ENCODE results near the gene SORBS2.

The SORBS2 gene

GRCh38 chr4:185648631-185649030 lies 163.4 kb downstream of the SORBS2 start:
- in situ Hi-C loops (cut with MboI; ENCODE audit: low sequenced_read_pairs) = loop anchor here (25.0 kb wide), 1 partner anchor 389 kb away; no protein-coding TSS in a partner anchor

- in situ Hi-C loops (cut with MboI; ENCODE audit: low sequenced_read_pairs) = loop anchor here (25.0 kb wide), 1 partner anchor 392 kb away; no protein-coding TSS in a partner anchor
Observed at GRCh38 chr4:185645403-185645802, 166.6 kb downstream of the SORBS2 start.

DNA sequence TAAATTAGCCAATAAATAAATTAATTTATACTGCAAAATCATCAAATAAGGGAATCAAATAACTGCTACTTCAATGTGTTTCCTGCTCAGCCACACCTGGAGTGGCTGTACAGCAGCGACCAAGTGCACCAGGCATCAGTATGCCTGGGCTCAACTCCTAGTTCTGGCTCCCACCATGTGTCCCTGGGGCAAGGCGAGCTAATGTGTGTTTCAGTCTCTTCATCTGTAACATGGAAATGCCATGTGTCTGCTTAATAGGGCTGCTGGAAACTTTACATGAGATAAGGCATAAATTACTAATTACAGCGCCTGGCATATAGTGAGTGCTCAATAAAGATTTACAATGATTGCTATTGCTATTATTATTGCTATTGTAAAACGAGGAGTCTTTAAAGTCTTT lies 167.6 kb downstream of the SORBS2 start:
- in situ Hi-C loops (cut with MboI; ENCODE audit: low sequenced_read_pairs) = loop anchor here (25.0 kb wide), 1 partner anchor 393 kb away; no protein-coding TSS in a partner anchor

DNA sequence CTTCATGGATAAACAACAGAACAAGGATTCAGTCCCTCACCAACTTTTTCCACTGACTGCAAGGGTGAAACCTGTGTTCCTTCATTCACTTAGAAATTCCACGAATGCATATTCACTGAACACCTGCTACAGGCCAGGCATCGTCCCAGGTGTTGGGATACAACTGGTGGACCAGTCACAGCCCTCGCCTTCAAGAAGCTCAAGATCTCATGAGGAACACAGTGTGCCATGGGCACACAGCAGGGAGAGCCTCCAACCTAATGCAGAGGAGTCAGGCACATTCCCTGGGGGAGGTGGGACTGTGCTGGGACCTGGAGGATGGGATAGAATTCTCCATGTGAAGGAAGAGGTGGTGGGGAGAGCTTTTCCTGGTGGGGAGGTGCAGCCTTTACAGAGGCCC lies 169.1 kb downstream of the SORBS2 start:
- in situ Hi-C loops (cut with MboI; ENCODE audit: low sequenced_read_pairs) = loop anchor here (25.0 kb wide), 1 partner anchor 394 kb away; no protein-coding TSS in a partner anchor

- in situ Hi-C loops (cut with MboI; ENCODE audit: low sequenced_read_pairs) = loop anchor here (25.0 kb wide), 1 partner anchor 396 kb away; no protein-coding TSS in a partner anchor
Observed at GRCh38 chr4:185640811-185641675, 171.0 kb downstream of the SORBS2 start.

DNA sequence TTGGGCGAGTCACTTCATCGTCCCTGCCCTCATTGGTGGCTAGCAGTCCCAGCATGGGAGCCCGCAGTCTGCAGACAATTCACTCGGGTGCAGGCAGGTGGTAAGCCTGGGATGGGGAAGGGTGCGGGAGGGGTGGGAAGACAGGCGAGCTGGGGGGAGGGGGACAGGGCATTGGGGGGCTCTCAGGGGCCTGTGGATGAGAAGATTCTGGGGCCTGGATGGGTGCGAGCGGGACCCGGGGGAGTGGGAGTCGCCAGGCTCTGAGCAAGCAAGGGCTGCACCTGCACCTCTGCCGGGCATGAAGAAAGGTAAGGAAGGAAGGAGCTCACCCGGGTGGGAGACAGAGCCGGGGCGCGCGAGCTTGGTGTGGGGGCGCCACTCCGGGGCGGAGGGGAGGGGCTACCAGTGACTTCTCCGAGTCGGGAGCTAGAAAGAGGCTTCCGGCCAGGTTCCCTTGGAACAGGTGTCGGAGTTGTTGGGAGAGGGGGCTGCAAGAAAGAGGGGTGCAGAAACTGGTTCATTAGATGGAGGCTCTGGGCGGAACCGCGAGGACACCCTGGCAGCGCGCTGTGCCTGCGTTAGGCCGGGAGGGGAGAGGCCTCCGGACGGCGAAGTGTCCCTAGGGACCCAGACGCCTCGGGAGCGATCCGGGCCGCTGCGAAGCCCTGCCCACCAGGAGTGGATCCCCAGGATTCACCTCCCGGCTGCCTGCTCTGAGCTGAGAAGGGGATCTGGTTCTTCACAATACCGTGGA lies 173.3 kb downstream of the SORBS2 start:
- in situ Hi-C loops (cut with MboI; ENCODE audit: low sequenced_read_pairs) = loop anchor here (25.0 kb wide), 1 partner anchor 399 kb away; no protein-coding TSS in a partner anchor

DNA sequence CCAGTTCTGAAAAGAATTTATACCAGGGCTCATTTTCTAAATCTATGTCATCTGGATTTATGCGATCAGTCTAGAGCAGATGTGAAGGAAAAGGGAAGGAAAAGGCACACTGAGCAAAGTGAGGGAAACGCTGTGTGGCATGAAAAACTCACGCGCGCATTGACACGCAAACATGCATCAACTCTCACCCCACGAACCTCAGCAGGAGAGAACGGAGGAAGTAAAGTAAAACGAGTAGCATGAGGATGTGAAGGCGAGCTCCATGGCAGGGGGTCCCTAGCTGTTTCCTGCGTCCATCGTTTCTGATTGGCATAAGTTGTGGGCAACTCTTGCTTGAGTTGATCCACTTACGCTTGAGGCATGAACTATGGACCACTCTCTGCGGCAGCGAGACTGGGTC lies 173.9 kb downstream of the SORBS2 start:
- in situ Hi-C loops (cut with MboI; ENCODE audit: low sequenced_read_pairs) = loop anchor here (25.0 kb wide), 1 partner anchor 399 kb away; no protein-coding TSS in a partner anchor

- in situ Hi-C loops (cut with MboI; ENCODE audit: low sequenced_read_pairs) = loop anchor here (25.0 kb wide), 1 partner anchor 400 kb away; no protein-coding TSS in a partner anchor
Observed at GRCh38 chr4:185637163-185637875, 174.7 kb downstream of the SORBS2 start.

DNA sequence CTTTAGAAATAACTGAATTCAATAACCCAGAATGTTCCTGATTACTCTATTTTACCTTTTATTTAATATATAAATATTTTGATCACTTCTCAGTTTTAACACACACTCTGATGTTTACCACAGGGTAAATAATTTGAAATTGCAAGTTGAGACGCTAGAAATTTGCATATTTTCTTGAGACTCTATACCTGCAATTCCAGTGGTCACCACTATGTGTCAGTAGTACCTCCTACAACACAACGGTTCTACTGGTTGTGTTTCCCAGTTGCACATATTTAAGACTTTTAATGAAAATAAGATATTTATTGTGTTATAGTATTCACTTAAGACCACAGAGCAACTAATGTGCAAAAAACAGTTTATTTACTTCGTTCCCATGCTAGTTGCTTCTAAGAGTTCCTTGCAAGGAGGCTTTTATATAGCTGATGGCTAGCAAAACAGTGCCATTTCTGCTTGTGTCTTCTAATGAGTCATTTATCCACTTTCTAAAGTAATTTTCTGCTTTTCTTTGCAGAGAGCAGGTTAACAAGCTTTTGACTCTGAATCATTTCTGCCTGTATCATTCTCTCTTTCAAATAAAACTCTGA lies 177.8 kb downstream of the SORBS2 start:
- in situ Hi-C loops (cut with MboI; ENCODE audit: low sequenced_read_pairs) = loop anchor here (25.0 kb wide), 1 partner anchor 403 kb away; no protein-coding TSS in a partner anchor

DNA sequence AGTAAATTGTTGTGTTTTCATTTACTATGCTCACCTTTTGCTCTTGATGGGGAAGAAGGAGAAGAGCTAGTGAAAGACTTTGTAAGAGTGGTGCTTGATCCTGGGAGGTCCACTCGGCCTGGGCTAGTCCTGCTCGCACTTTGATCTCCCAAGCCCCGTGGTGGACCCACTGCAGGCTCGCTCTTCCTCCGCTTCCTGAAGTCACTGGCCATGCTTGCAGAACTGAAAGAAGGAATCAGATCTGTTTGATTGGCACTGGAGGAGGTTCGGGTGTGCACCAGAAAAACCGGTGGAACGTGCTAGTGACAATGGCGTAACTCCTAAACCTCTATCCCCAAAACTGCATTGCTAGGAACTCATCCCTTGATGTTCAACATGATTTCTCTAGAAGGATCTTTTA lies 185.2 kb downstream of the SORBS2 start:
- in situ Hi-C loops (cut with MboI; ENCODE audit: low sequenced_read_pairs) = loop anchor here (25.0 kb wide), 1 partner anchor 411 kb away; no protein-coding TSS in a partner anchor

DNA sequence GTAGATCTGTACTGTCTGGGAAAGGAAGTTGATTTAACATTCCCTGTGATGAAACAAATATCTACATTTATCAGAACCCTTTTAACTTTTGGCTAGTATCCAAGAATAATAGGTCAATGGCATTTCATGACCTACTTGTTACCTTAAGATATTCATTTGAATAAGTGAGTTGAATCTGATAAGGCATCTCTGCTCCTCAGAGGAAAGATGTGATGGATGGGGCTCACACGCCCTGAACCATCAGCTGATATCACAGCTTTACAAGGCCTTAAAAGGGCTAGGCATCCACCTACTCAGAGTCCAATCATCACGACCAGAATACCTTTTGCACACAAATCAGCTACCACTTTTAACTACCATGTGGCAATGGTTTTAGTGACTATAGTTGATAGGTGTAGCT lies 186.5 kb downstream of the SORBS2 start:
- in situ Hi-C loops (cut with MboI; ENCODE audit: low sequenced_read_pairs) = loop anchor here (25.0 kb wide), 1 partner anchor 412 kb away; no protein-coding TSS in a partner anchor

DNA sequence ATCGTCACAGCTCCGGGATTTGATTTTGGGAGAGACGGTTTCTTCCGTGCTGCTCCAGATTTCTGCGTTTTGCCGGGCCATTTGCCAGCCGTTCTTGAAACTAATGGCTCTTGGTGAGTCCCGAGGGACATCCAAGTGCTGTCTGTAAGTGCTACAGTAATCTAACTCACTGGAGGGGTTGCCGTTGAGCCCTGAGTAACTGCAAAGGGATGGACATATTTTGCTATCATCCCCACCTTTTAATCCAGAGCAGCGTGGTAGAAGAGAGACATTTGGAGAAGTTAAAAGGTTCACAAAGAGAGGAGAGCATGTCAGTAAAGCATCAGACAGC lies 187.8 kb downstream of the SORBS2 start:
- in situ Hi-C loops (cut with MboI; ENCODE audit: low sequenced_read_pairs) = no loop called here

GRCh38 chr4:185623444-185624258 lies 188.3 kb downstream of the SORBS2 start:
- in situ Hi-C loops (cut with MboI; ENCODE audit: low sequenced_read_pairs) = no loop called here

DNA sequence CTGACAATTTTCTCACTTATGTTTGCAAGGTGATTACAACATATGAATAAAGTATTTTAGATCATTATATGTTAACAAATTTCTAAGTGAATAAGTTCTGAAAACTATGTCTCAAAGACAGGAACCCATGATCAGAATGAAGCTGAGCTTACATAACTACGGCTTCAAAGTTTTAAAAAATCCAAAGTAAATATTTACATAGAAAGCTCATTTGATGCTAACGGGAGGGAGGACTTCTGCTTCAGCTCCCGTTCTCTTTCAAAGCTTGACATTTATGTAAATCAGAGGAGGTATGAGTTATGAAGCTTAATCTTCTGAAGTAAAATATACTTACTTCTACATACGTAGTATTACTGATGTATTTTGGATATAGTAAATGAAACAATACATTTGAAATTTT lies 203.8 kb downstream of the SORBS2 start:
- in situ Hi-C loops (cut with MboI; ENCODE audit: low sequenced_read_pairs) = no loop called here

GRCh38 chr4:185602397-185602796 lies 209.6 kb downstream of the SORBS2 start:
- in situ Hi-C loops (cut with MboI; ENCODE audit: low sequenced_read_pairs) = no loop called here

DNA sequence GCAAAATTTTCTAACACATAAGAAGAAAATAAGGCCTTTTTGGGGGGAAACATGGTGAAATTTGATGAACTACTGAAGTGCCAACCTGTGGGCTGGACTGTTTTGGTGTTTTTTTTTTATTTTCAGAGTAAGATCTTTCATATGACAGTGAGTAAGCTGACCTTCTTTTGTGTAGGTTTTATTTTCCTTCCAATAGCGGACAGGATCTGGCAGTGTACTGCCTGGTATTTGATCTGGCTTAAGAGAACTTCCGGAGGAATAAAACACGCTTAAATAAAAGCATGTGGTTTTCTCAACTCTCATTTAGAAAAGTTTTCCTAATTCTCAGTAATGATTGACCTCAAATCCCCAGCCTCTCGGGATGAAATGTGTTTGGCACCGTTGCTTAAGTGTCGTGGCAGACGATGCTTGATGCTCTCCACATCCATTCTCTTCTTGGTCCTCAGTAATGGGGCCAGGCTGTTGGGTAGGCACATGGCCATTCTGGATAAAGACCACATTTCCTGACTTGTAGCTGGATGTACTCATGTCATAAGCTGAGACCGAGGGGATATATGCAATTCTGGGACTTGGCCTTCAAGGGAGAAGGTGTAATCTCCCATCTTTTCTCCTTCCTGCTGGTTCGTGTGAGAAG lies 211.1 kb downstream of the SORBS2 start:
- in situ Hi-C loops (cut with MboI; ENCODE audit: low sequenced_read_pairs) = no loop called here

- in situ Hi-C loops (cut with MboI; ENCODE audit: low sequenced_read_pairs) = no loop called here
Observed at GRCh38 chr4:185599553-185600243, 212.3 kb downstream of the SORBS2 start.

DNA sequence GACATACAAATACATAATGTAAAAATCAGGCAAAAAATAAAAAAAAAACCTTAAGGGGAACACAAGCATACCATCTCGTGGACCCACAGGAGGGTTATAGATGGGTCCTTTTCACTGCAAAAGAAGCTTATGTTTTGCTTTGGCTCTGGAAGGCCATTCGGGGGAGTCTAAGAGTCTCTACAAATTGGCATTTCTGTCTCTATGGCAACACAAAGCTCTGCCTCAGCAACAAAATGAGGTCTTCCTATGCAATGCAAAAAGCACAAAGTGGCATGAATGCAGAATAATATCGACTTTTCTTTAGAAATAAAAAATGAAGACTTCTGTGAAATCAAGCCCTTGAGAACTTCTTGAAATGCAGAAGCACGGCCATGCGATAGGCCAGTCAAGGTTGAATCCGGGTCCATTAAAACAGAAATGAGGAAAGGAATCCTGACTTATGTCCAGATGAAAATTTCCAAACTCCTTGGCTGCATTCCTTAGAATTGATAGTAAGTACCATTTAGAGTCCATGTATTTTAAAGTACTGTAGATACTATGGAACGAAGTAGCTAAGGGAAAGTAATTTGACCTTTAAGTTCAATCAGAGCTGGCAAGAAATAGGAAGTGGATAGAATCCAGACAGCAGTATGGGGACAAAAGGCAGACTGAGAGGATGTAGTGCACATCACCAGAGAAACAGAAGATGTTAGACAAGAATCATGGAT lies 213.0 kb downstream of the SORBS2 start:
- in situ Hi-C loops (cut with MboI; ENCODE audit: low sequenced_read_pairs) = no loop called here

Measured in HL-60/S4 treated with retinoic acid at 250 ng/mL for 4 days and 3 days (cell line).